Loucy (cell line): ENCODE data around the gene ANKRD13A.
"Not testable (repeated sequence)": the region's sequence is repeated elsewhere in the genome, so short reads cannot be mapped to it uniquely, and the experiment has no call there.

Experiments used
- H2AFZ ChIP-seq: fragments of 200-600 bp; sonication (generic); 2 replicates; pipeline ENCODE4 v1.6.0; 2016; ENCODE audit warnings: antibody characterized with exemption, mild to moderate bottlenecking, low read length, moderate library complexity
- H3F3A ChIP-seq: fragments of 200-600 bp; 2 replicates; pipeline ENCODE4 v1.6.0; 2016; ENCODE audit warnings: antibody characterized with exemption, low read depth, mild to moderate bottlenecking
- H3K27me3 ChIP-seq: fragments of 200-600 bp; sonication (generic); 2 replicates; pipeline ENCODE4 v1.6.1; 2014; ENCODE audit warnings: low read length, mild to moderate bottlenecking; ENCODE audit not compliant: insufficient read depth, poor library complexity, severe bottlenecking
- H3K36me3 ChIP-seq: fragments of 200-600 bp; sonication (generic); 2 replicates; pipeline ENCODE4 v1.6.1; 2016; ENCODE audit warnings: low read length; ENCODE audit not compliant: insufficient read depth
- H3K4me1 ChIP-seq: fragments of 200-600 bp; sonication (generic); 2 replicates; pipeline ENCODE4 v1.5.1; 2014; ENCODE audit warnings: low read length, mild to moderate bottlenecking; ENCODE audit not compliant: insufficient read depth, poor library complexity, severe bottlenecking
- H3K4me2 ChIP-seq: fragments of 200-600 bp; sonication (generic); 2 replicates; pipeline ENCODE4 v1.6.0; 2014; ENCODE audit warnings: antibody characterized with exemption, low read length, low read depth, mild to moderate bottlenecking; ENCODE audit not compliant: poor library complexity, severe bottlenecking
- H3K4me3 ChIP-seq: fragments of 200-600 bp; sonication (generic); 2 replicates; pipeline ENCODE4 v1.5.1; 2014; ENCODE audit warnings: low read length, mild to moderate bottlenecking, mixed read lengths; ENCODE audit not compliant: poor library complexity, severe bottlenecking
- H3K79me2 ChIP-seq: fragments of 200-600 bp; sonication (generic); 2 replicates; pipeline ENCODE4 v1.6.1; 2014; ENCODE audit warnings: low read length; ENCODE audit not compliant: insufficient read depth
- H3K9ac ChIP-seq: fragments of 200-600 bp; sonication (generic); 2 replicates; pipeline ENCODE4 v1.6.0; 2014; ENCODE audit warnings: mild to moderate bottlenecking, low read depth, low read length, moderate library complexity; ENCODE audit not compliant: poor library complexity, severe bottlenecking
- H3K9me2 ChIP-seq: fragments of 200-600 bp; sonication (generic); replicated peaks from 2 replicates; pipeline ENCODE4 v1.6.1; 2016; ENCODE audit warnings: low read depth, low read length, mixed read lengths
- H3K9me3 ChIP-seq: fragments of 200-600 bp; sonication (generic); 2 replicates; pipeline ENCODE4 v1.6.1; 2014; ENCODE audit warnings: mild to moderate bottlenecking, antibody characterized with exemption, low read length, low read depth; ENCODE audit not compliant: insufficient read depth
- H4K20me1 ChIP-seq: fragments of 200-600 bp; sonication (generic); 2 replicates; pipeline ENCODE4 v1.6.0; 2014; ENCODE audit warnings: antibody characterized with exemption, low read length, mild to moderate bottlenecking; ENCODE audit not compliant: insufficient read depth, poor library complexity, severe bottlenecking
- CTCF ChIP-seq: fragments of 200-600 bp; sonication (generic); conservative IDR thresholded peaks from 2 replicates; pipeline ENCODE4 v1.5.1; 2014; ENCODE audit warnings: mild to moderate bottlenecking, antibody characterized with exemption, low read length

Gene ANKRD13A

DNA sequence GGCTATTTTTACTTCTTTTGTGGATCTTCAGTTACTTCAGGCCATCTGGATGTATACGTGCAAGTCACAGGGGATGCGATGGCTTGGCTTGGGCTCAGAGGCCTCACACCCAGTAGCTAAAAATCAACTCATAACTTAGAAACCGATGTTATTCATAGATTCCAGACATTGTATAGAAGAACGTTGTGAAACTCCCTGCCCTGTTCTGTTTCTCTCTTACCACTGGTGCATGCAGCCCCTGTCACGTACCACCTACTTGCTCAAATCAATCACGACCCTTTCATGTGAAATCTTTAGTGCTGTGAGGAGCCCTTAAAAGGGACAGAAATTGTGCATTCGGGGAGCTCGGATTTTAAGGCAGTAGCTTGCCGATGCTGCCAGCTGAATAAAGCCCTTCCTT, 50.4 kb downstream of the ANKRD13A start:
- not testable (repeated sequence) for H3K9ac ChIP-seq, H3K4me2 ChIP-seq, H2AFZ ChIP-seq

GRCh38 chr12:110050927-110051326, 51.7 kb downstream of the ANKRD13A start:
- Histone ChIP-seq H4K20me1 (no peaks in the 10 kb centered on the region), H2AFZ (no peak overlapping the region), H3K27me3 (no peaks in the 10 kb centered on the region), H3K36me3 (no peaks in the 10 kb centered on the region), H3K4me3 (no peak overlapping the region), H3K9me3 (no peaks in the 10 kb centered on the region), H3K4me1 (peaks cover 28% of the 10 kb centered on the region), H3K4me2 (no peak overlapping the region), H3K9me2 (no peaks in the 10 kb centered on the region), H3K79me2 (peaks cover 20% of the 10 kb centered on the region), H3K9ac (no peak overlapping the region), H3F3A (no peaks in the 10 kb centered on the region)
- TF ChIP-seq CTCF: no peak

More for the DNA sequence above, 50.4 kb downstream of the ANKRD13A start:
- not testable (repeated sequence) for H3F3A ChIP-seq, H3K9me3 ChIP-seq, H3K27me3 ChIP-seq, H3K36me3 ChIP-seq, H4K20me1 ChIP-seq, H3K4me3 ChIP-seq, H3K9me2 ChIP-seq
- H3K4me1 ChIP-seq: peaks cover 21% of the 10 kb centered on the region
- peaks cover 21% of the 10 kb centered on the region for H3K79me2 ChIP-seq

DNA sequence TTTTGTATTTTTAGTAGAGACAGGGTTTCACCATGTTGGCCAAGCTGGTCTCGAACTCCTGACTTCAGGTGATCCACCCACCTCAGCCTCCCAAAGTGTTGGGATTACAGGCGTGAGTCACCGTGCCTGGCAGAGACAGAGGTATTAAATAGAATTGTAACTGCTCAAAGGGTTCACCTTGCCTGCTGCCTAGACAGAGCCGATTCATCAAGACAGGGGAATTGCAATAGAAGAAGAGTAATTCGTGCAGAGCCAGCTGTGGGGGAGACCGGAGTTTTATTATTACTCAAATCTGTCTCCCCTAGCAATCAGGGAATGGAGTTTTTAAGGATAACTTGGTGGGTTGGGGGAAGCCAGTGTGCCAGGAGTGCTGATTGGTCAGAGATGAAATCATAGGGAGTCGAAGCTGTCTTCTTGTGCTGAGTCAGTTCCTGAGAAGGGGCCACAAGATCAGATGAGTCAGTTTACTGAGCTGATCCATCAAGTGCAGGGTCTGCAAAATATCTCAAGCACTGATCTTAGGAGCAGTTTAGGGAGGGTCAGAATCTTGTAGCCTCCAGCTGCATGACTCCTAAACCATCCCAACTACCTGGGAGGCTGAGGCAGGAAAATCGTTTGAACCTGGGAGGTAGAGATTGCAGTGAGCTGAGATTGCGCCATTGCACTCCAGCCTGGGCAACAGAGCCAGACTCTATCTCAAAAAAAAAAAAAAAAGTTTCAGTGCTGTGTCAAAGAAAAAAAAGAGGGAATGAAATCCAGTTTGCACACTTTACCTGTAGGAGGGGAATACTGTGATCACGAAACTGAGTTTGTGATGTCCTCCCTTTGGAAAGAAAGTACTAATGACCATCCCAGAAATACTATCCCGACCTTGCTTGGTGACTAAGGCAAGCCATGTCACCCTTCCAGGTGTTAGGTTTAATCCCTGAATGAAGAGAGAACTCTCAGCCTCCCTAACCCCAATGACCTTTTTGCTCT, 56.4 kb downstream of the ANKRD13A start:
- H3F3A ChIP-seq, H3K4me3 ChIP-seq, H2AFZ ChIP-seq, H3K9ac ChIP-seq, H4K20me1 ChIP-seq, H3K9me3 ChIP-seq, H3K79me2 ChIP-seq, H3K27me3 ChIP-seq, H3K36me3 ChIP-seq, H3K9me2 ChIP-seq: not testable (repeated sequence)
- Histone ChIP-seq H3K4me1 (peaks cover 10% of the 10 kb centered on the region), H3K4me2 (peak overlapping the region; percentile 1)

- not testable (repeated sequence) for H4K20me1 ChIP-seq, H3K9me2 ChIP-seq, H3K9ac ChIP-seq, H3K36me3 ChIP-seq, H3K4me2 ChIP-seq, H3K27me3 ChIP-seq, H3K79me2 ChIP-seq, H3K9me3 ChIP-seq, H3K4me3 ChIP-seq, H3F3A ChIP-seq, H2AFZ ChIP-seq
- peaks cover 10% of the 10 kb centered on the region for H3K4me1 ChIP-seq
Observed at GRCh38 chr12:110056643-110057042, 57.4 kb downstream of the ANKRD13A start.
